ENCODE measurements around the gene EXOC1. TPM values are rescaled to one million over a fixed set of nuclear protein-coding genes. Genes with fewer than 3 reads are reported as not detected.
"Not testable (repeated sequence)": the region's sequence is repeated elsewhere in the genome, so short reads cannot be mapped to it uniquely, and the experiment has no call there.

EXOC1 gene
- polyA plus RNA-seq, 3 donors, result 39.4 to 51.3 (median 51.2) TPM

- DNase-seq, result no peak
Measured at GRCh38 chr4:55896622-55897021, 43.2 kb downstream of the EXOC1 start.

- DNase-seq, result no peak
Measured at GRCh38 chr4:55902677-55903076, 49.2 kb downstream of the EXOC1 start.

GRCh38 chr4:55903577-55903976, 50.1 kb downstream of the EXOC1 start:
- DNase-seq, result no peak

GRCh38 chr4:55904576-55904975, 51.1 kb downstream of the EXOC1 start:
- no peak for DNase-seq

- no peak for DNase-seq
Measured at GRCh38 chr4:55906323-55906722, 52.9 kb downstream of the EXOC1 start.

- no peak for DNase-seq
Measured at GRCh38 chr4:55906989-55907388, 53.5 kb downstream of the EXOC1 start.

GRCh38 chr4:55907469-55907868, 54.0 kb downstream of the EXOC1 start:
- DNase-seq, result no peak

- DNase-seq, result no peak
Measured at GRCh38 chr4:55910140-55910539, 56.7 kb downstream of the EXOC1 start.

- DNase-seq, result no peak
Measured at GRCh38 chr4:55912249-55912648, 58.8 kb downstream of the EXOC1 start.

- DNase-seq, result no peak
Measured at GRCh38 chr4:55920571-55920970, 67.1 kb downstream of the EXOC1 start.

- no peak for DNase-seq
Measured at GRCh38 chr4:55921093-55921492, 67.6 kb downstream of the EXOC1 start.

GRCh38 chr4:55925241-55925640, 71.8 kb downstream of the EXOC1 start:
- no peak for DNase-seq

- DNase-seq, result no peak
Measured at GRCh38 chr4:55926610-55927009, 73.2 kb downstream of the EXOC1 start.

GRCh38 chr4:55927803-55928437, 74.5 kb downstream of the EXOC1 start:
- no peak for DNase-seq

- no peak for DNase-seq
Measured at GRCh38 chr4:55928846-55929245, 75.4 kb downstream of the EXOC1 start.

- DNase-seq, result no peak
Measured at GRCh38 chr4:55931043-55931442, 77.6 kb downstream of the EXOC1 start.

GRCh38 chr4:55931833-55932232, 78.4 kb downstream of the EXOC1 start:
- no peak for DNase-seq

- DNase-seq, result no peak
Measured at GRCh38 chr4:55932511-55932910, 79.1 kb downstream of the EXOC1 start.

- no peak for DNase-seq
Measured at GRCh38 chr4:55933611-55934010, 80.2 kb downstream of the EXOC1 start.

GRCh38 chr4:55935907-55936306, 82.5 kb downstream of the EXOC1 start:
- not testable (repeated sequence) for DNase-seq

- DNase-seq, result no peak
Measured at GRCh38 chr4:55938481-55938880, 85.0 kb downstream of the EXOC1 start.

GRCh38 chr4:55939421-55939820, 86.0 kb downstream of the EXOC1 start:
- DNase-seq, result no peak

- no peak for DNase-seq
Measured at GRCh38 chr4:55941881-55942396, 88.5 kb downstream of the EXOC1 start.

- DNase-seq, result no peak
Measured at GRCh38 chr4:55947254-55947882, 93.9 kb downstream of the EXOC1 start.
